Esophagus muscularis mucosa (tissue), 3 donors: ENCODE results near the gene AQP1.

ENCODE experiments used
- CTCF ChIP-seq, 3 experiments: fragments of 200-600 bp in 2 of 3; fragments of 450-650 bp in 1 of 3; sonication (generic) in 2 of 3; IDR thresholded peaks; one replicate each; pipeline ENCODE4 v1.5.1; 2017 to 2019; ENCODE audit warnings: antibody characterized with exemption in 3 of 3, mild to moderate bottlenecking in 2 of 3, moderate library complexity in 1 of 3
- POLR2AphosphoS5 ChIP-seq, 2 donors: sonication (generic); formaldehyde crosslinking; IDR thresholded peaks; one replicate each; pipeline ENCODE4 v1.6.1; 2017; ENCODE audit warnings: antibody characterized with exemption in 2 of 2

DNA sequence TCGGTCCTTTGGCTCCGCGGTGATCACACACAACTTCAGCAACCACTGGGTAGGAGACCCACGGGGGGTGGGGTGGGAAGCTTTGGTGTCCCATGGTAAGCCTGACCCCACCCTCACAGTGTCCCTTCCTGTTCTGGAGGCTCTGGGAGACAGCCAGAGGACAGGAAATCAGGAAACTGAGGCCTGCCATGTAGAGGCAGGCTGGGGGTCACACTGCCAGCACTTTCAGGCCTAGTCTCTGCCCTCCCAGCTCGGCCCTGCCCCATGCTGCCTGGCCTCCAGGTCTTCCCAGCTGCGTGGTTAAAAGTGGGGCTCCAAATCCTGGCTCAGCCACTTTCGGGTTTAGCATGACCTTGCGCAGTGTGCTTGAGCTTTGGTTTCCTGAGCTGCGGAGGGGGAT lies 10.9 kb downstream of the AQP1 start:
- TF ChIP-seq CTCF (IDR thresholded peaks at IDR 0.05): no peak
- TF ChIP-seq POLR2AphosphoS5 (IDR thresholded peaks at IDR 0.05): no peak
